DLD1 (cell line): ENCODE data around the gene BAG2.

Experiments
- in situ Hi-C: cut with HindIII; loops from 2 replicates; pipeline ENCODE4 v1.10.0; 2017; ENCODE audit warnings: low sequenced_read_pairs

Gene BAG2

DNA sequence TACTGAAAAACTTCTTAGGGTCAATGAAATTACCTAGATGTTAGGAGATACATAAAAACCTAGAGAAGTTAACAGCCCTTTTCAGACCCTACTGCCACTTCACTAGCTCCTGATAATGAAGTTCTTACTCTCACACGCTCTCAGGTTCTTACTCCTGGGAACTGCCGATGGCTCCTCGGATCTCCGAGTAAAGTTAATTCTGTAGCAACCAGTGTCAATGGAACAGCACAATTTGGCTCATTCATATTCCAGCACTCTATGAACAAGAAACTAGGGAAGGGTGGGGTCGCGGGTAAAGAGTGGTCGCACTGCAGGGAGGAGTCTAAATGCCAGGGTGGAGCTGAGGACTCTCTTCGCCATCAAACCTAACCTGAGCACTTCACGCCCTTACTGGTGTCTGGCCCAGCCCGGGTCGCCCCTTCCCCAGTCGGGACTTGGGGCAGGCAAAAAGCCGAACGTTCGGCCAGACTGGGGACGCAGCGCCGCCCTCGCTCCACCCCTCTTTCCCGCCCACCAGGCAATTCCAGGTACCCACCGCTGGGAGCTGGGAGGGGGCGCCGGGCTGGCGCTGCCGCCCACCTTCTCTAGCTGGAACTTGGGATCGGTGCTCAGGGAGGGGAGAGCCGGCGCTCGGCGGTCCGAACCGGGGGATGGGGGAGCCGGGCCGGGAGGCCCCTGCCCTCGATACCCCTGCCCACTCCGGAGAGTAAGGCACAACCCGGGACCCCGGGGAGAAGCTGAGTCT is 49.2 kb downstream of the BAG2 start:
- in situ Hi-C loops, result no loop called here

- in situ Hi-C loops, result no loop called here
Measured at GRCh38 chr6:57221936-57222742, 50.0 kb downstream of the BAG2 start, which contains the start of gene RAB23. TSS of gene RAB23 (minus strand) at chr6:57222307. CDS start at chr6:57210380, 11,927 bp downstream.

DNA sequence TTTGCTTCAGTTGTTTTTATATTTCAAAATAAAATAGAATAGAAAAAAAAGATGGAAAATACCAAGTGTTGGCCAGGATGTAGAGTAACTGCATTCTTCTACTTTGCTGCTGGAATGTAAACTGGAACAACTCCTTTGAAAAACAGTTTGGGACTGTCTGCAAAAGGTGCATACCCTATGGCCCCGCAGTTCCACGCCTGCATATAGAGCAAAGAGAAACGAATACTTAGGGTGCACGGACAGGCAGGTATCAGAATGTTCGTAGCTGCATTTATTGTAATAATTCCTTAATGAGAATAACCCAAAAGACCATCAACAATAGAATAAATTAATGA is 50.6 kb downstream of the BAG2 start:
- in situ Hi-C loops, result no loop called here

GRCh38 chr6:57224769-57225515 is 52.8 kb downstream of the BAG2 start:
- in situ Hi-C loops, result no loop called here

DNA sequence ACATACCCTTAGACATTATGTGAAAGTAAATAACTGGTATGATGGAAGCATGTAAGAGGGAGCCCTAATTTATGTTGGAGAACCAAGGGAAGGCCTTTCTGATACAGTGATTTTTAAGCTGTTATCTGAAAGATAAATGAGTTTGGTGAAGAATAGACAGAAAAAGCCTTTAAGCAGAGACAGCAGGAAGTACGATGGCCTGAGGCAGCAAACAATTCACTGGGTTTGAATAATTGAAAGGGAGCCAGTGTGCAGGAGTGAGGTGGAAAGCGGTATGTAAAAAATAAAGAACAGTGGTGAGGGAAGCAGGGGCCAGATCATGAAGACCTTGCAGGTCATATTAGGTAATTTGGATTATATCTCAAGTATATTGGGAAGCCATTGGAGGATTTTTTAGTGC is 54.1 kb downstream of the BAG2 start:
- in situ Hi-C loops, result no loop called here
